OCI-LY3 (cell line): ENCODE measurements around the gene SOX21.

Experiments used
- CTCF ChIP-seq: fragments of 200-600, 300-600 bp; sonication (generic); IDR thresholded peaks from 2 replicates; pipeline ENCODE4 v1.5.1; 2014; ENCODE audit warnings: antibody characterized with exemption, low read length, low read depth
- EZH2phosphoT487 ChIP-seq: fragments of 200-600 bp; shearing (Covaris generic); IDR thresholded peaks from 2 replicates; pipeline ENCODE4 v1.6.1; 2018; ENCODE audit warnings: antibody characterized with exemption, mixed run types, low read depth

- TF ChIP-seq CTCF (no peak), EZH2phosphoT487 (no peak)
These were observed 16.2 kb downstream of the SOX21 start for GRCh38 chr13:94696171-94696570.
